Measurements from ENCODE around the gene MTA2. TPM values are rescaled to one million over a fixed set of nuclear protein-coding genes. Genes with fewer than 3 reads are reported as not detected.
A peak's percentile ranks its signal among the peaks of the same experiment; 100 is the strongest.
"Not testable (repeated sequence)": the region's sequence is repeated elsewhere in the genome, so short reads cannot be mapped to it uniquely, and the experiment has no call there.

MTA2 gene
- total RNA-seq, 1 experiment from 2014 or later: 166 TPM

DNA sequence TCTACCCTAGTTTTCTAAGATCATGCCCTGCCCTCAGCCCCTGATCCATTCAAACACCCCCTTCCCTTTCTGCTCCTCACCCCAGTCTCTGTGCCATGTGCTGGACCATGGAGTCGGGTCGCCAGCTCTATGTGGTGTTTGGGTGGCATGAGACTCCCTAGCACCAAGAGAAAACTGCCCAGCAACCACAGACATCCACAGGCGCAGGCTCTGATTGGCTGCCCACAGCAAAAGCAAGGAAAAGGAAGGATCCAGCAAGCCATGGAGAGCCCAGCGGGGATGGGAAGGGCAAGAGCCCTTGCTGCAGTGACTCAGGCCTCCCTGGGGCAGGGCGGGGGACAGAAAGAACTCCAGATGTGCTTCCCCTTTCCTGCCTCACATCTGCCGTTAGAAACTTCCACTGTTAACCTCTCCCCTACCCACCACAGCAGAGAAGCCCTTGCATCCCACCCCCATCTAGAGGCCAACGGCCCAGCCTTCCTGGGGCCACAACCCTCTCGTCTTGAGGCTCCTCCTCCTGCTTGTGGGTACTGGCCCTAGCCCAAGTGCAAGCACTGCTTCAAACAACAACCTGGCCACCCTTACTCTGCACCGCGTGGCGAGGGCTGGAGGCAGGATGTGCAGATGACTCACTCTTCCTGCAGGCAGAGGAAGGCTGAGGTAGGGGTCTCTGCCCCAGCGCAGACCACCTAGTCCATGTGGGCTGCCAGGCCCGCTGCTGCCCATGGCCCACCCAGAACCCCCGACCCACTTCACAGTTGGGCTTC lies 45.4 kb downstream of the MTA2 start:
- DNase-seq: peak; percentile 89
- peaks cover 15% of the 10 kb centered on the region for H3K36me3 ChIP-seq (replicated peaks; ENCODE audit: control insufficient read depth, insufficient read depth, low read length)
- H3K27me3 ChIP-seq (ENCODE audit: control insufficient read depth, insufficient read depth, low read length): no peaks in the 10 kb centered on the region
- H3K4me3 ChIP-seq (ENCODE audit: insufficient read depth, low read depth, low read length): no peak overlapping the region

DNA sequence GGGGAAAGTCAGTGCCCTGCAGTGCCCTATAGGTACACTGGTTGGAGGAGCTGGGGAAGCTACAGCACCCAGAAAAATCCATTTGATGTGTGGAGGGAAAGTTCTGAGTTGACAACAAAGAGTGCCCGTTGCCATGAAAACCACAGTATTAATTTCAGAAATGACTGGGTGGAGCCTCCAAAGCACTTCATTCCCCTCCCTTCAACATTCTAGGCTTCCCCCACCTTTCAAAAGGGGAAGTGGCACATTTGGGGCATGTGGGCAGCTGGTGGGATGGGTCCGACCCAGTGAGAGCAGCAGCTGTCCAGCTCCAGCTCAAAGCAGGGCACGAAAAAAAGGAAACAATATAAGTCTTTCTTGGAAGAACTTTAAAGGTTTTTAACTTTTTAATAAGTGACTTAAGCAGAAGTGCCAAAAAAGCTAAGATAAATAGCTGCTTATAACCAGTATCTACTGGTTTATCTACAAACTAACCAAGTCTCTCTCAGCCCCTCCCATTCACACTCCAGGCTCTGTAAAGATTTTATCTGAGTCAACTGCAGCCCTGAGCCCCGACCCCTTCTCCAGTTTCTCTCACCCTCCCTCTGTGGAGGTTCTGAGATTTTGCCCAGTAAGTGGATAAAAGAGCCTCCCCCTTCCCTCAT lies 46.1 kb downstream of the MTA2 start:
- H3K36me3 ChIP-seq (replicated peaks; ENCODE audit: control insufficient read depth, insufficient read depth, low read length): peaks cover 15% of the 10 kb centered on the region
- H3K27me3 ChIP-seq (ENCODE audit: control insufficient read depth, insufficient read depth, low read length): peaks cover 2% of the 10 kb centered on the region; the same call in 1 of the 2 replicates
- no peak for DNase-seq
- no peak overlapping the region for H3K4me3 ChIP-seq (ENCODE audit: insufficient read depth, low read depth, low read length)

DNA sequence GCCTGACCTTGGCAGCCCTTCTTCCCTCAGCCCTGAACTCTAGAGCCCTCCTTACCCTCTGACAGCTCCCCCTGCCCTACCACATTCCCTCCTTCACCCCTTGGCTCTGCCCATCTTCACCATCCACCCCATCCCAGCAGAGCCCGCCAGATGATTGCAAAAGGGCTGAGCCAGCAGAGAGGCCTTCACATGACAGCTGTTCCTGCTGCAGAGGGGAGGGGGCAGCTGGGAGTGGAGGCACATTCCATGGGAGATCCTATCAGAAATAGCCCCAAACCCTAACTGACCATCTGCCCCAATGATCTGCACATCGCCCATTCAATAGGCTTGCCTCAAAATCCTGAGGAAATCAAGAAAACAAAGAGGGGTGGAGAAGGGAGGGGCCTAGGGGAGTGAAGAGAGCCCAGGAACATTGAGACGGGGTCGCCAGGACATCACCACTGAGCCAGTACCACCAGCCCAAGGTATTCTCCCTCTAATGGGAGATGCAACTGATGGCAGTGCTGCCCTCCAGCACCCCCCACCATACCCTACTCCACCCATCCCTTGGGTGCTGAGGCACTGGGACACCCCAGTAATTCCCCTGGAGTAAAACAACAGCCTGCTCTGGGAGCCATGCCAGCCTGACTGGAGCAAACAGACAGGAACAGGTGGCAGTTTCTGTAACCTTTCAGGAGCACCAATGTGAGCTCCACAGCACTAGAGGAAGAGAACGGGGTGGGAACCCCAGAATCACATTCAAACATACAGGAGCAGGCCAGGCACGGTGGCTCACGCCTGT lies 47.1 kb downstream of the MTA2 start:
- H3K4me3 ChIP-seq (ENCODE audit: insufficient read depth, low read depth, low read length): no peak overlapping the region
- H3K27me3 ChIP-seq (ENCODE audit: control insufficient read depth, insufficient read depth, low read length): peaks cover 5% of the 10 kb centered on the region; the same call in 1 of the 2 replicates
- DNase-seq: no peak
- H3K36me3 ChIP-seq (replicated peaks; ENCODE audit: control insufficient read depth, insufficient read depth, low read length): peaks cover 9% of the 10 kb centered on the region

DNA sequence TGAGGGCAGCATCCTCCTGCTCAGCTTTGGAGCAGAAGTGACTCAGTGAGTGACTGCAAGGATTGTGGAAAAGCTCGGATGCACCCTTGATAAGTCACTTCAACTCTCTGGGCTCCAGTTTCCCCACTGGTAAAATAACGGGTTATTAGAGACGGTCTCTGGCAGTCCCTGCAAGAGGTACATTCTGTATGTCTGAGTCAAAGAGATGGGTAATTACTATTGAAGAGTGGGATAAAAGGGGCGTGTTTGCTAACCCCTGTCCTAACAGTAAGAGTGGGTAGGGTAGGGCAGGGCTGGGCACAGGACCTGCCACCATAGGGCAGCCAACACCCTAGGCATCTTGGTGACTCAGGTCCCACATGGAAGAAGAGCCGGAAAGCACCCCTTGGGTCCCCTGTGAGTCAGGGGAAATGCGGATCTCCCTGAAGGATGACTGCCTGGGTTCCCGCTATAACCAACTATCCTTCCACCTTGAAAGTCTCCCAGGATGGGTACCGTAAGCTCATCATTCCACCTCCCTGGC lies 47.8 kb downstream of the MTA2 start:
- H3K27me3 ChIP-seq (ENCODE audit: control insufficient read depth, insufficient read depth, low read length): peaks cover 7% of the 10 kb centered on the region
- peaks cover 3% of the 10 kb centered on the region for H3K36me3 ChIP-seq (replicated peaks; ENCODE audit: control insufficient read depth, insufficient read depth, low read length)
- H3K4me3 ChIP-seq (ENCODE audit: insufficient read depth, low read depth, low read length): no peak overlapping the region
- DNase-seq: no peak

DNA sequence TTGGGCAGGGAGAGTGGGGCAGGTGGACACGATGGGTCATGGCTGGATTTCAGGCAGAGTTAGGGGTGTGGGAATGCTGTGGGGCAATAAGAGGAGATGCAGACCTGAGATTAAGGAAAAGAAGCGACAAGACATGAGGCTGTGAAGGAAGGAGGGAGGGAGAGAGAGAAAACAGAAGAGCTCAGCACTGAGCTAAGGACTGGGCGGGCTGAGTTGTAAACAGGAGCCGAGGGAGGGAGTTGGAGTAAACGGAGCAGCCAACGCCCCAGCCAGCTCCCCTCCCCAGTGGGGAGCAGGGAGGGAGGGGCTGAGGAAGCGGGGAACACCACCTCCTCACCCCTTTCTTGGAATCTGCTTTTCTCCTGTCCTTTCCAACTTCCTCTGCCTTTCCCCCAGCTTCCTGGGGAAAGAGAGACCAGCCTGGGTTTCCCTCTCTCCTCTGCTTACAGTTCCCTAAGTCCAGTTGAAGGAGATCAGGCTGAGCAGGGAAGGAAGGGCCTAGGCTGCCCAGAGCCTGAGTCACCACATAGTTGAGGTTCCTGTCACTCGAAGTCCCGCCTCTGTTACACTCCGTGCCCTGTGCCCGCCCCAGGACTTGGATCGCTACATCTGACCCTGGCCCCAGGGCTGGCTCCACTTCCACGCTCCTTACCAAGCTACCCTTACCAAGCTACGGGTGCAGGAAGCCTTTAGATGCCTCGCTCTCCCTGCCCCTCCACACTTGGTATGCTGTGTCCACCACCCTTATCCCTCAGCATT lies 48.4 kb downstream of the MTA2 start:
- peaks cover 12% of the 10 kb centered on the region for H3K27me3 ChIP-seq (ENCODE audit: control insufficient read depth, insufficient read depth, low read length)
- DNase-seq: peak; percentile 72
- H3K36me3 ChIP-seq (replicated peaks; ENCODE audit: control insufficient read depth, insufficient read depth, low read length): no peaks in the 10 kb centered on the region; the same call in 1 of the 2 replicates
- peak overlapping the region; percentile 24; the same call in 1 of the 2 replicates for H3K4me3 ChIP-seq (ENCODE audit: insufficient read depth, low read depth, low read length)

DNA sequence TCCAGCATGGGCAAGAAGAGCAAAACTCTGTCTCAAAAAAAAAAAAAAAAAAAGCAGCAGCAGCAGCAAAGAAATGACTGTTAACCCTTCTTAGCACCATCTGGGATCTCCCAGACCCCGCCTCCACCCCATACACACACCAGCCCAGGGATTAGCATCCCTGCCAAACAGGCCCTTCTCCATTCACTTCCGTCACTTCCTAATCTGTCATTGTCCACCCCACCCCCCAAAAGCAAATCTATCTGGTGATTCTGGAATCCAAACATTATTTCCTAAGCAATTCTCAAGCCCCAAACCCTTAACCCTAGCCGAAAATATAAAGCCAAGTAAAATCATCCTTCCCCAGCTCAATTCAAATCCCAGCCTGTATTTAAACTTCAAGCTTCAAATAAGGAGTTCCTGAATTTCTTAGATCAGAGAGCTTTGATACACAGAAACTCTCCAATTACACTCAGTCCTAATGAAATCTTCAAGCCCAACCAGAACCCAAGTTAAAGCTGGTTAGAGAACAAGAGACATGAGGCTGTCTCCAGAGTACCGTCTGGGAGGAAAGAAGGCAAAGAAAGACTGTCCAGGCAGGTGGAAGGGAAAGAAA lies 49.1 kb downstream of the MTA2 start:
- H3K4me3 ChIP-seq (ENCODE audit: insufficient read depth, low read depth, low read length): no peak overlapping the region
- peak; percentile 67 for DNase-seq
- peaks cover 18% of the 10 kb centered on the region for H3K27me3 ChIP-seq (ENCODE audit: control insufficient read depth, insufficient read depth, low read length)

DNA sequence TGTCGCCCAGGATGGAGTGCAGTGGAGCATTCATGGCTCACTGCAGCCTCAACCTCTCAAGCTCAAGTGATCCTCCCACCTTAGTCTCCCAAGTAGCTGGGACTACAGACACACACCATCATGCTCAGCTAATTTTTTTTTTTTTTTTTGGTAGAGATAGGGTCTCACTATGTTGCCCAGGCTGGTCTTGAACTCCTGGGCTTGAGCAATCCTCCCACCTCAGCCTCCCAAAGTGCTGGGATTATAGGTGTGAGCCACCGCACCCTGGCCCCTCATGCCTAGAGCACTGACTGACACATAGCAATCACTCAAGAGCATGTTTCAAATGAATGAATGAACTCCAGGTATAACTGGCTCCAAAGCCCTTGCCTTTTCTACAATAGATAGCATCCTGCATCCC lies 51.2 kb downstream of the MTA2 start:
- DNase-seq; H3K36me3 ChIP-seq (replicated peaks; ENCODE audit: control insufficient read depth, insufficient read depth, low read length); H3K4me3 ChIP-seq (ENCODE audit: insufficient read depth, low read depth, low read length): not testable (repeated sequence)
- H3K27me3 ChIP-seq (ENCODE audit: control insufficient read depth, insufficient read depth, low read length): peaks cover 37% of the 10 kb centered on the region

More for the DNA sequence above, 49.1 kb downstream of the MTA2 start:
- no peaks in the 10 kb centered on the region; the same call in 1 of the 2 replicates for H3K36me3 ChIP-seq (replicated peaks; ENCODE audit: control insufficient read depth, insufficient read depth, low read length)

DNA sequence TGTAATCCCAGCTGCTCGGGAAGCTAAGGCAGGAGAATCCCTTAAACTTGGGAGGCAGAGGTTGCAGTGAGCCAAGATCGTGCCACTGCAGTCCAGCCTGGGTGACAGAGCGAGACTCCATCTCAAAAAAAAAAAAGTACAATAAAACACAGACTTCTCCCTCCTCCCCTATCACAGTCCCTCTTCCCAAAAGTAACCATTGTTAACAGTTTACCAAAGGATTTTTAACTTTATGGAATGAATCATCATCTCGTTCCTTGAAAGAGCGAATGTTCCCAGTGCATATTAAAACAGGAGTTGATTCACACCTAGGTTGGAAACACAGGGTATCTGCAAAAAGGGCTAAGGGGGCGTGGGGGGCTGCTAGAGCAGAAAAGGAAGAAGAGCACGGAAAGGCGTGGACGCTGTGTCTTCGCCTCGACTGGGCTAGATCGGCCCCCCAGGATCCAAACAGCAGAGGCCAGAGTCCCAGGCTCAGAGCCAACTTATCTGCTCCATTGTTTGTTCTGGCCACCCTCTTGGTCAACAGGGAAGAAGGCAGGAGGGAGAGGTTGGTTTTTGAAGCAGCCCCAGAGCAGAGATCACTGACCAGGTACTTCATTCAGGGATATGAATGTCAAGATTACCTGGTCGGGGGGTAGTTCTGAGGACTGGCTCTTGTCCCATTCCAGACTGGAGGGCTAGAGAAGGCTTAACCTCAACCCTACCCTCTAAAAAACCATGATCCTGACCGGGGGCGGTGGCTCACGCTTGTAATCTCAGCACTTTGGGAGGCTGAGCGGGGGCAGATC lies 52.9 kb downstream of the MTA2 start:
- Histone ChIP-seq H3K4me3 (ENCODE audit: insufficient read depth, low read depth, low read length) (no peak overlapping the region), H3K36me3 (replicated peaks; ENCODE audit: control insufficient read depth, insufficient read depth, low read length) (no peaks in the 10 kb centered on the region), H3K27me3 (ENCODE audit: control insufficient read depth, insufficient read depth, low read length) (peaks cover 55% of the 10 kb centered on the region)
- DNase-seq: no peak

DNA sequence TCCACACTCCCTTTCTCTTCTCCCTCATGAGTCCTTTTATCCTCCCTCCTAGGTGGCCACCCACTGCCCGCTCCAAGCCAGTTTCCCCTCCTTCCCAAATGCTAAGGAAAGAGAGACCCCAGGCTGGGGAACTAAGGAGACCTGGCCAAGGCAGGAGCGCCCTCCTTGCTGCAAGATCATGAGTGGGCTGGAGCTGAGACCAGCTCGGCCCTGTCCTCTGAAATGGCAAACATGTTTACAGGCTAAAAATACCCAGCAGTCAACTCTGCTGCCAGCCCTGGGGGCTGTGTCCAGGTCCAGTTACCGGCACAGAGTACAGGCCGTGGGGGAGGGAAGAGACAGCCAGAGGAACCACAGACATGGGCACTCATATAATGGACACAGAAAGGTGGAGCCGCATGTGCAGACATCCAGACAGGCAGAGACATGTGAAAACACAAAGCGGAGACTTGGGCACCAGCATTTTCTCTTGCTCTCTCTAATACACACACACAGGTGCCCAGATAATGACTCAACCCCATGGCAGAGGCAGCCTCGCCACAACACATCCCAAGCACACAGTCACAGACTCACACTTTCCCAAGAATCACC lies 53.9 kb downstream of the MTA2 start:
- no peaks in the 10 kb centered on the region for H3K36me3 ChIP-seq (replicated peaks; ENCODE audit: control insufficient read depth, insufficient read depth, low read length)
- DNase-seq: peak; percentile 59
- H3K27me3 ChIP-seq (ENCODE audit: control insufficient read depth, insufficient read depth, low read length): peaks cover 64% of the 10 kb centered on the region
- peak overlapping the region; percentile 79 for H3K4me3 ChIP-seq (ENCODE audit: insufficient read depth, low read depth, low read length)

DNA sequence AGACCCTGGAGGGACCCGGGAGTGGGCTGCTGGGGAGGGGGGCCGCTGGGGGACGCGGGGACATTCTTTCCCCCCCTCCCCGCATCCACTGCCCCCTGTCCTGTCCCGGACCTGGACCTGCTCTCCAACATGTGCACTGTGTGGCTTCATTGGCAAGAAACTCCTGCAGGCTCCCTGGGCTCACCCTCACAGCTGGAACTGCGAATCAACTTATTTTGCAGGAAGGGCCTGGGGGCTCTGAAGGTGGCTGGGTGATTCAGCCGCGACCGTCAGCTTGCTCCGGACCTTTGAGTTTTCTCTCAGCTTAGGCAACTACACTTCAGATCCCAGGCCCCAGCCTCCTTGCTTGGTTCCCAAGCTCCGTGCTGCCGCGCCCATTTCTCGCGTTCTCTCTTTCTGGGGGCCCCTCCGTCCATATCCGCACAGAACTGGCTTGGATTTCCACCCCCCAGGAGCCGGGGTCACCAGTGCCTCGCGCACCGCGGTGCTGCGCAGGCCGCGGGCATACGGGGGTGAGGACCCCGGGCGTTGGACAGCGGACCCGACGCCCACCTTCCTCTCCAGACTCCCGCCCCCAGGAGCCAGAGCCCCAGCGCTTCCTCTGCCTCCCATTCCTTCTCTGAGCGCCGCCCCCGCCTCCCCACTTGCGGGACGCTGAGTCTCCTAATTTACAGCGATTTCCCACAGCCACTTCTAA lies 54.6 kb downstream of the MTA2 start:
- Histone ChIP-seq H3K27me3 (ENCODE audit: control insufficient read depth, insufficient read depth, low read length) (peaks cover 64% of the 10 kb centered on the region), H3K36me3 (replicated peaks; ENCODE audit: control insufficient read depth, insufficient read depth, low read length) (no peaks in the 10 kb centered on the region), H3K4me3 (ENCODE audit: insufficient read depth, low read depth, low read length) (peak overlapping the region; percentile 79)
- peak; percentile 76 for DNase-seq

DNA sequence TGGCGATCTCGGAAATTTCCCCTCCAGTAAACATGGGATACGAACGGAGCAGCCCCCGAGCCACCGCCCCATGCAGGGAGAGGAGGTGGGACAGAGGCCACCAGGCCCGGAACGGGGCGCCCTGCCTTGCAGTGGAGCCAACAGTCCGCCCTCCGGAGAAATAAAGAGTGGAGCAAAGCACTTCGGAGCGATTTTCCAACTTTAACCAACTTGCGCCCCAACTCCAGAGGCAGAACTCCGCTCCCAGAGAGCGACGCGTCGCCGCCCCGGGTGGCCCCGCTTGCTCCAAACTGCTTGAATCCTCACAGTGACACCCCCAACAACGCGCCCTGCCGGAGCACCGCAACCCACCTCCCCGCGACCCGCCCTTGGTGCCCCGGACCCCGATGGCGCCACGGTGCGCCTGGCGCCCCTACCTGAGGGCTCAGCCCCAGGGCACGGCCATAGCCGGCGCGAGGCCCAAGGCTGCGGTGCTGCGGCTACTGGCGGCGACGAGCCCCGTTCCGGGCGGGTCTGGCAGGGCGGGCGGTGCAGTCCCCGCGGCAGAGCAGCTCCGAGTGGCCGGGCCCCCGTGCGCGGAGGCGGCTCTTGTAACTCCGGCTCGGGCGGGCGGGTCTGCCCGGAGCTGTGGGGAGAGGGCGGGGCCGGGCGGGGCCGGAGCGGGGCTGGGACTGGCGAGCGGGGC lies 55.3 kb downstream of the MTA2 start, which contains the start of gene AHNAK:
Gene AHNAK (minus strand): TSS at position 563 of the 685 bp plus-strand sequence. CDS start 10,708 bp downstream, outside the sequence.
- Histone ChIP-seq H3K4me3 (ENCODE audit: insufficient read depth, low read depth, low read length) (peak within 1 kb of the TSS; percentile 79), H3K36me3 (replicated peaks; ENCODE audit: control insufficient read depth, insufficient read depth, low read length) (no peaks in the 10 kb centered on the region), H3K27me3 (ENCODE audit: control insufficient read depth, insufficient read depth, low read length) (peaks cover 64% of the 10 kb centered on the region)
- DNase-seq: peak; percentile 93

Measured in H7 (cell line).